HG03457 (cell line): Measurements from ENCODE around the gene TIFAB.
A peak's percentile ranks its signal among the peaks of the same experiment; 100 is the strongest.

Source experiments
- ATAC-seq: cut with Tn5 transposase; IDR thresholded peaks from one replicate; pipeline ENCODE4 v1.9.1; 2021; ENCODE audit warnings: moderate number of reproducible peaks; ENCODE audit not compliant: unreplicated experiment

Gene TIFAB

DNA sequence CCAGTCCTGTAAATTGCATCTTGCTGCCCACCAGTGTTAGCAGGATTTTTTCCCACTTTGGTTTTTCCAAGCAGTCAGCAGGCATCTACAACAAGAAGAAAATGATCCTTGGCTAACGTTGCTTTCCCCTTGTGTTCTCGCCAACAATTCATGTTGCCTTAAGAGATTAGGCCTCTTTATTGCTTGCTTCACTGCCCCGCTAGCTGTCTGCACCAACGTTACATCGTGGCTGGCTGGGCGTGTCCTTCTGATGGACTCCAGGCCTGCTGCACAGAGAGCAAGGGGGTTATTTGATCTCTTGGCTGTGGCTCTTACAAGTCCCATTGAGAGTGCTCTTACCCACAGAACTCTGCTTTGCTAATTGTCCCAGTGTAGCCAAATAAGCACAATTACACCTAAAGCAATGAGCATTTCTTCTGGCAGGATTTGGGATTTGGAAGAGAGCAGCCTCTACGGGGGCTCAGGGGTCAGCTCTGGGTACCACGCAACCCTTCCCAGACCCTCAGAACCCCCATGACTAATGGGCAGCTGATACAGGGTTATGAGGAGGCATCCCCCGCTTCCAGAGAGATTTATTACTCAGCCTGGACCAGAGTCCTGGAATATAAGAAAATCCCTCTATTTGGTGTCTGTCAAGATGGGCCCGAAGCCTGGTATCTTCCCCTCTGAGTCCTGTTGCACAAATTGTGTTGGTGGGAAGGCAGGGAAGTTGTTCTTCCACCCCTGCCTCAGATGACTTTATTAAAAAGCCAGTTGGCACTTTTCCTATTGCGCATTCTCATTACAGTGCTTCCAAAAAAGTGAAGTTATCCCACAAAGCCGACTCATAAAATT lies 22.6 kb downstream of the TIFAB start:
- no peak for ATAC-seq

GRCh38 chr5:135428586-135428985 lies 23.6 kb downstream of the TIFAB start:
- ATAC-seq: no peak

GRCh38 chr5:135426102-135427082 lies 25.8 kb downstream of the TIFAB start:
- ATAC-seq: no peak

DNA sequence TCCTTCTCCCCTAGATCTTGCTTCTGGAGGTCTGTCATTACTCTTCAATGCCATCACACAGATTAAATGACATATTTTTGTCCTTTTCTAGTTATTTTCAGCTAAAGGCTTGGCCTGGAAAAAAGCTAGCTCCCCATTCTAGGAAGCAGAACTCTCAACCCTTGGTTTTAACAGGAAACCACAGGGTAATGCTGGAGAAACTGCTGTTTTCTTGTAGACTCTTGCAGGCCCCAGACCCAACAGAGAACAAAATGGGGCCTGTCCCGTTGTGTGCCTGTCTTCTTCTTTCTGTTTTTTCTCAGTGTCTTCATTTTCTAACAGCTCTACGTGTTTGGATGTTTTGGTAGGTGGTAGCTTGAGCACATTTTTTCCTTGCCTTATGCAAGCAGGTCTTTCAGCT lies 26.5 kb downstream of the TIFAB start:
- no peak for ATAC-seq

- ATAC-seq: no peak
These were observed 28.3 kb downstream of the TIFAB start for GRCh38 chr5:135423846-135424168.

GRCh38 chr5:135423146-135423845 lies 28.9 kb downstream of the TIFAB start:
- ATAC-seq: no peak

DNA sequence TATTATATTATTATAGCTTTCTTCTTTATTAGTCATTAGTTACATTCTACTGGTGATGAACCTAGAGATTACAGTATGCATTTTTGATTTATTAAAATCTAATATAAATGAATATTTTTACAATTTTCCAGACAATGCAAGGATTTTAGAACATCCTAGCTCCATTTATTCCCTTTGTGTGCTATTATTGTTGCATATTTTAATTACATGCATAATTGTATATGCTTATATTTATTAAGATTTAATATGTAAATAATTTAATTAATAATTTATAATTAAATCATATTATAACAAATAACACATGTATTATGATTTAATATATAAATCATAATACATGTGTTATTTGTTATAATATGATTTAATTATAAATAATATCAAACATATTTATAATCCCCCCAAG lies 29.7 kb downstream of the TIFAB start:
- no peak for ATAC-seq

DNA sequence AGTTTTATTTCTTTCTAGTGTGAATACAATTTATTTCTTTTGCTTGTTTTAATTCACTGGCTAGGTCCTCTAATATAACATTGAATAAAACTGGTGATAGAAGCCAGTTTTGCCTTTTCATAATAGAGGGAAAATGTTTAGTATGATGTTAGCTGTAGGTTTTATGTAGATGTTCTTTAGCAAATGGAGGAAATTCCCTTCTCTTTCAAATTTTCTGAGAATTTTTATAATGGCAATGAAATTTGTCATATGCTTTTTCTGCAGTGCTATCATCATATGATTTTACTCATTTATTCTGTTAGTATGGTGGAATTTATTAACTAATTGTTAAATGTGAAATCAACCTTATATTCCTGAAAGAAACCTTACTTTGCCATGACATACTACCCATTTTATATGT lies 35.1 kb downstream of the TIFAB start:
- no peak for ATAC-seq

GRCh38 chr5:135405082-135405481 lies 47.1 kb downstream of the TIFAB start:
- no peak for ATAC-seq

DNA sequence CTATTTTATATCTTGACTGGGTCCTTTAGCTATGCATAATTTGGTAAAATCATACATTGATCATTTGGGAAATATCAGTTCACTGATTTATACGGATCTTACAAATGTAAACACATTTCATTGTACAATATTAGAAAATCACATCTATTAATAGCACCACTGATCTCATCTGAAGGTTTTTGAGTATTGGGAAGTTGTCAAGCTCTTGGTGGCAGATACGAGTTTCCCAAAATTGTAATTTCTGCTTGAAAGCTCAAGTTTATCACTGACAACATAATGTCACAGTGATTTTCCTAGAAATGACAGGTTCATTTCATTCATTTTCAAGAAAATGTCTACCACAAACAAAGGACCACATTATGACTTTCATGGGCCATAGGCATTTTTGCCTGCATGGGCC lies 50.1 kb downstream of the TIFAB start:
- no peak for ATAC-seq

GRCh38 chr5:135400866-135401265 lies 51.3 kb downstream of the TIFAB start:
- ATAC-seq: no peak

DNA sequence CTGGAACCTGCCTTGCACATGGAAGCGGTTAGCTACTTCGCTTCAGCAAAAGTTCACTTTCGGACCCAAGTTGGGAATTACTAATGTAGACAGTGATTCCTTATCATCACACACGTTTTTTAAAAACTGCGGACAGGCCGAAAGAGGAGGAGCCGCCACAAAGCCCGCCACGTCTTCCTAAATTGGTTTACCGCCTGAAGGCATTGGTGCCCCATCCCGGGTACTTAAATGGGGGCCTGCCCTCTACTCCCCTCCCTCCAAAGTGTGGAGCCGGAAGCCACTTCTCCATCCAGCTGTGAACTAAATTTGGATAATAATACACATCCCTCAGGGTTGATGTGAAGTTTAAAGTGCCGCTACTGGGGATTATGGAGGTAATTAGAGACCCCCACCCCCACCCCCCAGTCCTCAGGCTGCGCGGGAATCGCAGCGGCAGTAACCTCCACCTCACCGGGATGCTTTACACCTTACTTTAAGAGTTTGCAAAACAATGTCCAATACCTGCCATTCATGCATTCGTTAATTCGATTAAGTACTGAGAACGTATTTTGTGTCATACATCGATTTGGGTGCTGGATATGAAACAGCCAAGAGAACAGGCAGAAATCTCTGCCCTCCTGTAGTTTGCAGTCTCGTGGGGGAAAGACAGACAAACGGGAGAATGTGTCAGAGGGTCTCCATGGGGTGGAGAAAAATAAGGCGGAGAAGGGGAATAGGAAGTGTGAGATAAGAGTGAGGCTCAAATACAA lies 52.2 kb downstream of the TIFAB start:
- ATAC-seq: no peak

- ATAC-seq: peak; percentile 71
These were observed 53.0 kb downstream of the TIFAB start, which contains the start of gene MACROH2A1 for GRCh38 chr5:135398855-135399793. MACROH2A1 (minus strand) TSS chr5:135399231; CDS start chr5:135389093, 10,138 bp downstream.

DNA sequence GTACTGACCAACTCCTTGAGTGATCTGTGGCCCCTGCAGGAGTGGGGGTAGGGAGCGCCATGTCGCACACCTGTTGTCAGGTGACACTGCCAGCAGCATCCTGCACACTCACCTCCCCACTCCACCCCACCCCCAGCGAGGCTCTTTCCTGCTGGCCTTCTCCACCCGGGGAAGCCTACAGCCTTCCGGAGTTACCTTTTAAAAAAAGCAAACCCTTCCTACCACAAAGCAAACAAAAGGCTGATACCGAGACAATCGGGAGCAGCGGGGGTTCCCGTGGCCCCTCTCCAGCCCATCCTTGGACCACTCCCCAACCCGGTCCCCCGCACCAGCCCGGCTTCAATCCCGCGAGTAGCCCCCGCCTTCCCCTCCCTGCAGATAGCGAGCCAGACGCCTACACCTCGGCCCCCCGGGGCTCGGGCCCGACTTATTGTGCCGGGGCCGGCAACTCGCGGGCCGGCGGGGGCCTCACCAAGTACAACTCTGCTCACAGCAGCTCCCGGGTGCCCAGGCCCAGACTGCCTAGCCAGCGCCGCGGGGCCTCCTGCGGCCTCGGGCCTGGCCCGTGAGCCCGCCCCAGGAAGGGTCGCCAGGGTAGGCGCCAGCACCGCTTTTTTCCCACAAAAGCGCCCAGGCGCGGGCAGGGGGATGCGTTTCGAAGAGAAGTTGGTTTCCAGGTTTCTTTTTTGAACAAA lies 53.8 kb downstream of the TIFAB start:
- ATAC-seq: peak; percentile 10
